Esophagus squamous epithelium (tissue), 4 donors: ENCODE data around the gene LRRC4.

Experiments
- CTCF ChIP-seq, 6 experiments: fragments of 450-650 bp in 4 of 6; fragments of 200-600 bp in 2 of 6; sonication (generic) in 2 of 6; IDR thresholded peaks; one replicate each; pipeline ENCODE4 v1.5.1; 2016 to 2019; ENCODE audit warnings: antibody characterized with exemption in 6 of 6, mild to moderate bottlenecking in 4 of 6, moderate library complexity in 4 of 6
- POLR2A ChIP-seq, 4 donors: fragments of 450-650 bp; IDR thresholded peaks; one replicate each; pipeline ENCODE4 v1.6.1; 2017; ENCODE audit warnings: antibody characterized with exemption in 4 of 4, mild to moderate bottlenecking in 4 of 4, moderate library complexity in 3 of 4

GRCh38 chr7:127986581-127987521, 44.4 kb downstream of the LRRC4 start:
- TF ChIP-seq CTCF (IDR thresholded peaks at IDR 0.05), result no peak
- no peak for TF ChIP-seq POLR2A (IDR thresholded peaks at IDR 0.05)
